HepG2 (cell line): ENCODE data around the gene INTS6. TPM values are rescaled to one million over a fixed set of nuclear protein-coding genes. Genes with fewer than 3 reads are reported as not detected.

Experiments used
- ATM ChIP-seq: fragments of 450-650 bp; IDR thresholded peaks from 2 replicates; pipeline ENCODE4 v1.7.1; 2017; ENCODE audit warnings: mild to moderate bottlenecking, borderline replicate concordance
- ERF ChIP-seq: IDR thresholded peaks from 2 replicates; pipeline ENCODE4 v1.6.1; 2018; ENCODE audit warnings: missing biosample characterization, missing genetic modification reagents
- GPN1 ChIP-seq: sonication (generic); formaldehyde crosslinking; IDR thresholded peaks from 2 replicates; pipeline ENCODE4 v1.5.1; 2020; ENCODE audit warnings: missing genetic modification reagents, borderline replicate concordance
- KLF13 ChIP-seq: sonication (generic); formaldehyde crosslinking; IDR thresholded peaks from 2 replicates; pipeline ENCODE4 v1.4.0; 2020; ENCODE audit warnings: mild to moderate bottlenecking, missing genetic modification reagents
- KMT2B ChIP-seq: IDR thresholded peaks from 2 replicates; pipeline ENCODE4 v1.6.1; 2016; ENCODE audit warnings: missing genetic modification reagents, missing compliant biosample characterization
- NFKB2 ChIP-seq: sonication (generic); formaldehyde crosslinking; IDR thresholded peaks from 2 replicates; pipeline ENCODE4 v1.4.0; 2020; ENCODE audit warnings: missing genetic modification reagents, borderline replicate concordance
- NRL ChIP-seq: sonication (generic); formaldehyde crosslinking; IDR thresholded peaks from 2 replicates; pipeline ENCODE4 v1.5.0; 2020; ENCODE audit warnings: missing genetic modification reagents, mild to moderate bottlenecking, moderate library complexity, borderline replicate concordance
- ONECUT2 ChIP-seq: sonication (generic); formaldehyde crosslinking; IDR thresholded peaks from 2 replicates; pipeline ENCODE4 v1.4.0; 2020; ENCODE audit warnings: missing genetic modification reagents
- PRMT3 ChIP-seq: sonication (generic); formaldehyde crosslinking; IDR thresholded peaks from 2 replicates; pipeline ENCODE4 v1.8.1; 2022; ENCODE audit warnings: low read depth, mild to moderate bottlenecking, moderate library complexity, missing genetic modification reagents, borderline replicate concordance
- RBAK ChIP-seq: sonication (generic); formaldehyde crosslinking; IDR thresholded peaks from 2 replicates; pipeline ENCODE4 v1.5.1; 2020; ENCODE audit warnings: mild to moderate bottlenecking, missing genetic modification reagents
- SALL1 ChIP-seq: sonication (generic); formaldehyde crosslinking; IDR thresholded peaks from 2 replicates; pipeline ENCODE4 v1.8.0; 2022; ENCODE audit warnings: mild to moderate bottlenecking, missing genetic modification reagents
- SPEN ChIP-seq: sonication (generic); formaldehyde crosslinking; IDR thresholded peaks from 2 replicates; pipeline ENCODE4 v1.5.1; 2020; ENCODE audit warnings: low read depth, mild to moderate bottlenecking, missing genetic modification reagents
- ZGPAT ChIP-seq: IDR thresholded peaks from 2 replicates; pipeline ENCODE4 v1.6.1; 2016; ENCODE audit warnings: mild to moderate bottlenecking
- ZNF3 ChIP-seq: IDR thresholded peaks from 2 replicates; pipeline ENCODE4 v1.7.0; 2017; ENCODE audit warnings: inconsistent platforms
- ZNF30 ChIP-seq: sonication (generic); formaldehyde crosslinking; IDR thresholded peaks from 2 replicates; pipeline ENCODE4 v1.5.0; 2020; ENCODE audit warnings: mild to moderate bottlenecking, missing genetic modification reagents
- ZNF407 ChIP-seq: sonication (generic); formaldehyde crosslinking; IDR thresholded peaks from one replicate; pipeline ENCODE4 v1.5.1; 2020; ENCODE audit warnings: mild to moderate bottlenecking, missing genetic modification reagents; ENCODE audit errors: not compliant biosample characterization
- ZNF747 ChIP-seq: sonication (generic); formaldehyde crosslinking; IDR thresholded peaks from 2 replicates; pipeline ENCODE4 v1.8.1; 2023; ENCODE audit warnings: missing genetic modification reagents, mild to moderate bottlenecking, borderline replicate concordance
- polyA plus RNA-seq, 8 experiments: library from polyadenylated mRNA; depleted of rRNA in 3 of 8; stranded (reverse) in 7 of 8; unstranded in 1 of 8; fragments of >200 nt; fragmentation: Illumina TruSeq in 4 of 8; extraction: Trizol in 4 of 8; gene quantifications; 2 replicates each; pipeline versions ENCODE4 v1.2.1 to v1.2.3, GENCODE V29; 2011 to 2016; ENCODE audit warnings: low read depth in 4 of 8, missing spikeins in 1 of 8, mixed read lengths in 1 of 8; ENCODE audit not compliant: insufficient read depth in 1 of 8
- total RNA-seq, 5 experiments: library from RNA; depleted of rRNA; stranded (reverse); fragments of >200 nt; fragmentation: Illumina TruSeq; extraction: Trizol; gene quantifications; 2 replicates each; pipeline ENCODE4 v1.2.3, GENCODE V29; 2016; ENCODE audit warnings: low read depth in 1 of 5

INTS6 gene
- total and polyA plus RNA-seq, 2 of the 13 experiments (the other 11 are each of a cell fraction or from before 2014, with no cell fraction given) = 27.9 to 38.4 TPM

DNA sequence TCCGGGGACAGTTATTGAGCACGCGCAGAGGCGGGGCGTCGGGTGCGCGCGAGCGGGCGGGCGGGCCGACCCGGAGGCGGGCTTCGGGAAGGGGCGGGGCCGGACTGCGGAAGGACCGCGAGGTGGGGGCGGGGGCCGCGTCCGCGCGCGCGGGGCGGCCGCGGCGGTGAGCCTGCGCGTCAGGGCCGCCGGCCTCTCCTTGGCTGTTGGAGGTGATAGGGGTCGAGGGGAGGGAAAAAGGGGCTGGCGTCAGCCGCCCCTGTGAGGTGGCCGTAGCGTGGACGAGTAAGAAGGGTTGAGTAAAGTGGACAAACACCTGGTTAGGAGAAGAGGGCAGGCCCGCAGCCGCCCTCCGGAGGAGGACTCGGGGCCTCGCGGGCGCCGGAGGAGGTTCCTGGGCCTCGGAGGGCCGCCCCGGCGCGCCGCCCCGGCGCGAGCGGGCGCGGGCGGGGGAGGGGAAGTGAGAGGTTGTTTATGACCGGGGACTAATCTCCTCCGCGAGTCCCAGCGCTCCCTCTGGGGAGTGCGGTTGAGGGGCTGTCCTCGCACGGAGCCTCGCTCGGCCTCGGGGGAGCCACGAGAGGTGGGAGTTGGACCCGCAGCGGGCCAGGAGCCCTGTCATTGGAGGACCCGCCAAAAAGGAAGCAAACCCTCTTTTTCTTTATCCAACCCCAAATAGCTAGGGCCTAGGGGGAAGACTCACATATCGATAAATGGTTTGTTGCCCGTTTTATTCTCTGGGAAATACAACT lies 547 bp upstream of the INTS6 start (continued):
- TF ChIP-seq GPN1 (CRISPR knock-in tag) (no peak), KLF13 (CRISPR knock-in tag) (no peak), NRL (CRISPR knock-in tag) (no peak), KMT2B (CRISPR knock-in tag) (peak; percentile 55; the same call in 1 of the 2 replicates), ZNF3 (CRISPR knock-in tag) (0 out of 2 replicates have a peak, but pooled peaks have one; percentile 18), SALL1 (CRISPR knock-in tag) (peak; percentile 74), RBAK (no peak), ZNF747 (CRISPR knock-in tag) (0 out of 2 replicates have a peak, but pooled peaks have one; percentile 66), ZGPAT (peak; percentile 63; the same call in 1 of the 2 replicates), ZNF407 (CRISPR knock-in tag) (peak; percentile 4), ERF (CRISPR knock-in tag) (no peak), SPEN (CRISPR knock-in tag) (no peak), NFKB2 (peak; percentile 68; the same call in 1 of the 2 replicates), ZNF30 (no peak), ONECUT2 (no peak), ATM (no peak), PRMT3 (0 out of 2 replicates have a peak, but pooled peaks have one; percentile 39)
